HepG2 (cell line): ENCODE measurements around the gene IGFALS. TPM values are rescaled to one million over a fixed set of nuclear protein-coding genes. Genes with fewer than 3 reads are reported as not detected.

Source experiments
- CEBPG ChIP-seq: IDR thresholded peaks from 2 replicates; pipeline ENCODE4 v1.6.1; 2016
- HNRNPL ChIP-seq: fragments of 200-400 bp; formaldehyde crosslinking; IDR thresholded peaks from 2 replicates; pipeline ENCODE4 v1.6.1; 2017; ENCODE audit warnings: mild to moderate bottlenecking, low read depth, low read length
- PTBP1 ChIP-seq: fragments of 200-400 bp; formaldehyde crosslinking; IDR thresholded peaks from 2 replicates; pipeline ENCODE4 v1.6.1; 2018; ENCODE audit warnings: low read length, low read depth; ENCODE audit not compliant: poor library complexity, severe bottlenecking
- RBM39 ChIP-seq: fragments of 200-400 bp; formaldehyde crosslinking; IDR thresholded peaks from one replicate; pipeline ENCODE4 v1.6.1; 2018; ENCODE audit warnings: antibody characterized with exemption, mild to moderate bottlenecking, low read depth, low read length; ENCODE audit not compliant: poor library complexity, severe bottlenecking
- ZNF253 ChIP-seq: sonication (generic); formaldehyde crosslinking; IDR thresholded peaks from 2 replicates; pipeline ENCODE4 v1.8.0; 2022; ENCODE audit warnings: mild to moderate bottlenecking, missing genetic modification reagents, borderline replicate concordance
- ZNF484 ChIP-seq: sonication (generic); formaldehyde crosslinking; IDR thresholded peaks from 2 replicates; pipeline ENCODE4 v1.5.1; 2020; ENCODE audit warnings: mild to moderate bottlenecking, low read depth, missing genetic modification reagents, borderline replicate concordance
- ZNF776 ChIP-seq: sonication (generic); formaldehyde crosslinking; IDR thresholded peaks from 2 replicates; pipeline ENCODE4 v1.4.0; 2020; ENCODE audit warnings: mild to moderate bottlenecking, missing genetic modification reagents
- ZNF777 ChIP-seq: sonication (generic); formaldehyde crosslinking; IDR thresholded peaks from 2 replicates; pipeline ENCODE4 v1.4.0; 2020; ENCODE audit warnings: missing genetic modification reagents
- polyA plus RNA-seq, 8 experiments: library from polyadenylated mRNA; depleted of rRNA in 3 of 8; stranded (reverse) in 7 of 8; unstranded in 1 of 8; fragments of >200 nt; fragmentation: Illumina TruSeq in 4 of 8; extraction: Trizol in 4 of 8; gene quantifications; 2 replicates each; pipeline versions ENCODE4 v1.2.1 to v1.2.3, GENCODE V29; 2011 to 2016; ENCODE audit warnings: low read depth in 4 of 8, missing spikeins in 1 of 8, mixed read lengths in 1 of 8; ENCODE audit not compliant: insufficient read depth in 1 of 8
- total RNA-seq, 5 experiments: library from RNA; depleted of rRNA; stranded (reverse); fragments of >200 nt; fragmentation: Illumina TruSeq; extraction: Trizol; gene quantifications; 2 replicates each; pipeline ENCODE4 v1.2.3, GENCODE V29; 2016; ENCODE audit warnings: low read depth in 1 of 5
- TF ChIP-seq, protein P1 (sequence below): sonication (generic); formaldehyde crosslinking; IDR thresholded peaks from 2 replicates; pipeline ENCODE4 v1.4.0; 2020; ENCODE audit warnings: missing genetic modification reagents
- TF ChIP-seq, protein P2 (sequence below), 2 experiments: fragments of 450-650 bp in 1 of 2; sonication (generic) in 1 of 2; formaldehyde crosslinking; IDR thresholded peaks; 2 replicates each; pipeline versions ENCODE4 v1.5.0 to v1.8.0; 2020 to 2022; ENCODE audit warnings: mild to moderate bottlenecking in 1 of 2, missing genetic modification reagents in 1 of 2
- TF ChIP-seq, protein P3 (sequence below): sonication (generic); formaldehyde crosslinking; IDR thresholded peaks from 2 replicates; pipeline ENCODE4 v1.4.0; 2020; ENCODE audit warnings: missing genetic modification reagents
- TF ChIP-seq, protein P4 (sequence below): sonication (generic); formaldehyde crosslinking; IDR thresholded peaks from 2 replicates; pipeline ENCODE4 v1.5.0; 2020; ENCODE audit warnings: mild to moderate bottlenecking, missing genetic modification reagents
- TF ChIP-seq, protein P5 (sequence below): sonication (generic); formaldehyde crosslinking; IDR thresholded peaks from 2 replicates; pipeline ENCODE4 v1.4.0; 2020; ENCODE audit warnings: missing genetic modification reagents

IGFALS gene
- total and polyA plus RNA-seq, 2 of the 13 experiments (the other 11 are each of a cell fraction or from before 2014, with no cell fraction given): 0.34 to 2.4 TPM

DNA sequence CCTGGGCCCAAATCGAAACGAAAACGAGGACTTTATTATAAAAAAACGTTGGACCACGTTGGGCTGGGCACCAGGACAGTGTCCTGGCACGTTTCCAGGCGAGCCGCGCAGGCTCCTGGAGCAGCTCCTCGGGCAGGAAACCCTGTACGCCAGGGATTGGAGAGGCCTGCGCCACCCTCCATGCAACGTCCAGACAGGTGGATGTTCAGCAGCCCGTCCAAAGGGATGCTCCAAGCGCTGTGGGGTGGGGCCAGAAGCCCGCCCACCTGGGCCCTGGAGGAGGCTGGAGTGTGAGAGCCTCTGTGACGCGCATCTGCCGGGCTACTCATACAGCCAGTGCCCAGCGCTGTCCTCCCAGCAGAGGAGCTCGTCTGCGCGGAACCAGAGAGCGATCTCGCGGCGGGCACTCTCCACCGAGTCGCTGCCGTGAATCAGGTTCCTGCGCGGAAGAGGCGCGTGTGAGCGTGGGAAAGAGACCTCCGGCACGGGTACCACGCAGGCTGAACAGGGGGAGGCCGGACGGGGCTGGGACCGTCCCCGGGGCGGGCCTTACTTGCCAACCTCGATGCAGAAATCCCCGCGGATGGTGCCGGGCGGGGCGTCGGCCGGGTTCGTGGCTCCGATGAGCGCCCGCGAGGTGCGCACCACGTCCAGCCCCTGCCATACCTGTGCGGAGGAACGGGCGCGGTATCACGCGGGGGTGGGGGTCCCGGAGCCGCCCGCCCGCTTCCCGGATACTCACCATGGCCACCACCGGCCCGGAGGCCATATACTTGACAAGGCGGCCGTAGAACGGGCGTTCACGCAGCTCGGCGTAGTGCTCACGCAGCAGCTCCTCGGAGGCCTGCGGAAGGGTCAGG is 22.9 kb downstream of the IGFALS start (continued):
- TF ChIP-seq ZNF253 (CRISPR knock-in tag) (0 out of 2 replicates have a peak, but pooled peaks have one; percentile 22), ZNF776 (no peak), ZNF484 (CRISPR knock-in tag) (no peak), ZNF777 (no peak), HNRNPL (no peak), RBM39 (no peak), PTBP1 (no peak), CEBPG (no peak)
- TF ChIP-seq, protein P1, sequence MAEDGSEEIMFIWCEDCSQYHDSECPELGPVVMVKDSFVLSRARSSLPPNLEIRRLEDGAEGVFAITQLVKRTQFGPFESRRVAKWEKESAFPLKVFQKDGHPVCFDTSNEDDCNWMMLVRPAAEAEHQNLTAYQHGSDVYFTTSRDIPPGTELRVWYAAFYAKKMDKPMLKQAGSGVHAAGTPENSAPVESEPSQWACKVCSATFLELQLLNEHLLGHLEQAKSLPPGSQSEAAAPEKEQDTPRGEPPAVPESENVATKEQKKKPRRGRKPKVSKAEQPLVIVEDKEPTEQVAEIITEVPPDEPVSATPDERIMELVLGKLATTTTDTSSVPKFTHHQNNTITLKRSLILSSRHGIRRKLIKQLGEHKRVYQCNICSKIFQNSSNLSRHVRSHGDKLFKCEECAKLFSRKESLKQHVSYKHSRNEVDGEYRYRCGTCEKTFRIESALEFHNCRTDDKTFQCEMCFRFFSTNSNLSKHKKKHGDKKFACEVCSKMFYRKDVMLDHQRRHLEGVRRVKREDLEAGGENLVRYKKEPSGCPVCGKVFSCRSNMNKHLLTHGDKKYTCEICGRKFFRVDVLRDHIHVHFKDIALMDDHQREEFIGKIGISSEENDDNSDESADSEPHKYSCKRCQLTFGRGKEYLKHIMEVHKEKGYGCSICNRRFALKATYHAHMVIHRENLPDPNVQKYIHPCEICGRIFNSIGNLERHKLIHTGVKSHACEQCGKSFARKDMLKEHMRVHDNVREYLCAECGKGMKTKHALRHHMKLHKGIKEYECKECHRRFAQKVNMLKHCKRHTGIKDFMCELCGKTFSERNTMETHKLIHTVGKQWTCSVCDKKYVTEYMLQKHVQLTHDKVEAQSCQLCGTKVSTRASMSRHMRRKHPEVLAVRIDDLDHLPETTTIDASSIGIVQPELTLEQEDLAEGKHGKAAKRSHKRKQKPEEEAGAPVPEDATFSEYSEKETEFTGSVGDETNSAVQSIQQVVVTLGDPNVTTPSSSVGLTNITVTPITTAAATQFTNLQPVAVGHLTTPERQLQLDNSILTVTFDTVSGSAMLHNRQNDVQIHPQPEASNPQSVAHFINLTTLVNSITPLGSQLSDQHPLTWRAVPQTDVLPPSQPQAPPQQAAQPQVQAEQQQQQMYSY: no peak
- TF ChIP-seq, protein P2, sequence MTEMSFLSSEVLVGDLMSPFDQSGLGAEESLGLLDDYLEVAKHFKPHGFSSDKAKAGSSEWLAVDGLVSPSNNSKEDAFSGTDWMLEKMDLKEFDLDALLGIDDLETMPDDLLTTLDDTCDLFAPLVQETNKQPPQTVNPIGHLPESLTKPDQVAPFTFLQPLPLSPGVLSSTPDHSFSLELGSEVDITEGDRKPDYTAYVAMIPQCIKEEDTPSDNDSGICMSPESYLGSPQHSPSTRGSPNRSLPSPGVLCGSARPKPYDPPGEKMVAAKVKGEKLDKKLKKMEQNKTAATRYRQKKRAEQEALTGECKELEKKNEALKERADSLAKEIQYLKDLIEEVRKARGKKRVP (CRISPR knock-in tag; IDR thresholded peaks at IDR 0.05): no peak
- TF ChIP-seq, protein P3, sequence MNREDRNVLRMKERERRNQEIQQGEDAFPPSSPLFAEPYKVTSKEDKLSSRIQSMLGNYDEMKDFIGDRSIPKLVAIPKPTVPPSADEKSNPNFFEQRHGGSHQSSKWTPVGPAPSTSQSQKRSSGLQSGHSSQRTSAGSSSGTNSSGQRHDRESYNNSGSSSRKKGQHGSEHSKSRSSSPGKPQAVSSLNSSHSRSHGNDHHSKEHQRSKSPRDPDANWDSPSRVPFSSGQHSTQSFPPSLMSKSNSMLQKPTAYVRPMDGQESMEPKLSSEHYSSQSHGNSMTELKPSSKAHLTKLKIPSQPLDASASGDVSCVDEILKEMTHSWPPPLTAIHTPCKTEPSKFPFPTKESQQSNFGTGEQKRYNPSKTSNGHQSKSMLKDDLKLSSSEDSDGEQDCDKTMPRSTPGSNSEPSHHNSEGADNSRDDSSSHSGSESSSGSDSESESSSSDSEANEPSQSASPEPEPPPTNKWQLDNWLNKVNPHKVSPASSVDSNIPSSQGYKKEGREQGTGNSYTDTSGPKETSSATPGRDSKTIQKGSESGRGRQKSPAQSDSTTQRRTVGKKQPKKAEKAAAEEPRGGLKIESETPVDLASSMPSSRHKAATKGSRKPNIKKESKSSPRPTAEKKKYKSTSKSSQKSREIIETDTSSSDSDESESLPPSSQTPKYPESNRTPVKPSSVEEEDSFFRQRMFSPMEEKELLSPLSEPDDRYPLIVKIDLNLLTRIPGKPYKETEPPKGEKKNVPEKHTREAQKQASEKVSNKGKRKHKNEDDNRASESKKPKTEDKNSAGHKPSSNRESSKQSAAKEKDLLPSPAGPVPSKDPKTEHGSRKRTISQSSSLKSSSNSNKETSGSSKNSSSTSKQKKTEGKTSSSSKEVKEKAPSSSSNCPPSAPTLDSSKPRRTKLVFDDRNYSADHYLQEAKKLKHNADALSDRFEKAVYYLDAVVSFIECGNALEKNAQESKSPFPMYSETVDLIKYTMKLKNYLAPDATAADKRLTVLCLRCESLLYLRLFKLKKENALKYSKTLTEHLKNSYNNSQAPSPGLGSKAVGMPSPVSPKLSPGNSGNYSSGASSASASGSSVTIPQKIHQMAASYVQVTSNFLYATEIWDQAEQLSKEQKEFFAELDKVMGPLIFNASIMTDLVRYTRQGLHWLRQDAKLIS: no peak
- TF ChIP-seq, protein P4, sequence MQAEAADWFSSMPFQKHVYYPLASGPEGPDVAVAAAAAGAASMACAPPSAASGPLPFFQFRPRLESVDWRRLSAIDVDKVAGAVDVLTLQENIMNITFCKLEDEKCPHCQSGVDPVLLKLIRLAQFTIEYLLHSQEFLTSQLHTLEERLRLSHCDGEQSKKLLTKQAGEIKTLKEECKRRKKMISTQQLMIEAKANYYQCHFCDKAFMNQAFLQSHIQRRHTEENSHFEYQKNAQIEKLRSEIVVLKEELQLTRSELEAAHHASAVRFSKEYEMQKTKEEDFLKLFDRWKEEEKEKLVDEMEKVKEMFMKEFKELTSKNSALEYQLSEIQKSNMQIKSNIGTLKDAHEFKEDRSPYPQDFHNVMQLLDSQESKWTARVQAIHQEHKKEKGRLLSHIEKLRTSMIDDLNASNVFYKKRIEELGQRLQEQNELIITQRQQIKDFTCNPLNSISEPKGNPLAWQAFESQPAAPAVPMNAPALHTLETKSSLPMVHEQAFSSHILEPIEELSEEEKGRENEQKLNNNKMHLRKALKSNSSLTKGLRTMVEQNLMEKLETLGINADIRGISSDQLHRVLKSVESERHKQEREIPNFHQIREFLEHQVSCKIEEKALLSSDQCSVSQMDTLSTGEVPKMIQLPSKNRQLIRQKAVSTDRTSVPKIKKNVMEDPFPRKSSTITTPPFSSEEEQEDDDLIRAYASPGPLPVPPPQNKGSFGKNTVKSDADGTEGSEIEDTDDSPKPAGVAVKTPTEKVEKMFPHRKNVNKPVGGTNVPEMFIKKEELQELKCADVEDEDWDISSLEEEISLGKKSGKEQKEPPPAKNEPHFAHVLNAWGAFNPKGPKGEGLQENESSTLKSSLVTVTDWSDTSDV: no peak
- TF ChIP-seq, protein P5, sequence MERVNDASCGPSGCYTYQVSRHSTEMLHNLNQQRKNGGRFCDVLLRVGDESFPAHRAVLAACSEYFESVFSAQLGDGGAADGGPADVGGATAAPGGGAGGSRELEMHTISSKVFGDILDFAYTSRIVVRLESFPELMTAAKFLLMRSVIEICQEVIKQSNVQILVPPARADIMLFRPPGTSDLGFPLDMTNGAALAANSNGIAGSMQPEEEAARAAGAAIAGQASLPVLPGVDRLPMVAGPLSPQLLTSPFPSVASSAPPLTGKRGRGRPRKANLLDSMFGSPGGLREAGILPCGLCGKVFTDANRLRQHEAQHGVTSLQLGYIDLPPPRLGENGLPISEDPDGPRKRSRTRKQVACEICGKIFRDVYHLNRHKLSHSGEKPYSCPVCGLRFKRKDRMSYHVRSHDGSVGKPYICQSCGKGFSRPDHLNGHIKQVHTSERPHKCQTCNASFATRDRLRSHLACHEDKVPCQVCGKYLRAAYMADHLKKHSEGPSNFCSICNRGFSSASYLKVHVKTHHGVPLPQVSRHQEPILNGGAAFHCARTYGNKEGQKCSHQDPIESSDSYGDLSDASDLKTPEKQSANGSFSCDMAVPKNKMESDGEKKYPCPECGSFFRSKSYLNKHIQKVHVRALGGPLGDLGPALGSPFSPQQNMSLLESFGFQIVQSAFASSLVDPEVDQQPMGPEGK (CRISPR knock-in tag): no peak
